Cardiac muscle cell (in vitro differentiated cells and primary cell): ENCODE data around the gene CASZ1. TPM values are rescaled to one million over a fixed set of nuclear protein-coding genes. Genes with fewer than 3 reads are reported as not detected.

Experiments
- DNase-seq, 2 donors: peaks; one replicate each; pipeline versions ENCODE4 v3.0.0 to v3.0.0-alpha.2; 2010 to 2017; ENCODE audit warnings: low read depth in 1 of 2, low spot score in 1 of 2
- H3K27ac ChIP-seq: fragments of 200-600 bp; sonication (generic); 2 replicates; pipeline ENCODE4 v1.5.1; 2016
- H3K27me3 ChIP-seq: fragments of 200-600 bp; sonication (generic); 2 replicates; pipeline ENCODE4 v1.6.0; 2016; ENCODE audit warnings: control low read depth
- H3K36me3 ChIP-seq: fragments of 200-600 bp; sonication (generic); 2 replicates; pipeline ENCODE4 v1.5.1; 2016; ENCODE audit warnings: control low read depth
- H3K4me1 ChIP-seq: fragments of 200-600 bp; sonication (generic); 2 replicates; pipeline ENCODE4 v1.8.1; 2017; ENCODE audit warnings: low read depth, mild to moderate bottlenecking, mixed run types
- H3K4me3 ChIP-seq: fragments of 200-600 bp; sonication (generic); 2 replicates; pipeline ENCODE4 v1.5.1; 2016; ENCODE audit warnings: mild to moderate bottlenecking
- H3K9me3 ChIP-seq: fragments of 200-600 bp; sonication (generic); 2 replicates; pipeline ENCODE4 v1.5.1; 2017; ENCODE audit warnings: low read depth, mild to moderate bottlenecking, control low read depth
- CTCF ChIP-seq: IDR thresholded peaks from 2 replicates; pipeline ENCODE4 v1.5.1; 2012; ENCODE audit warnings: low read depth, mild to moderate bottlenecking, low read length
- polyA plus RNA-seq: library from polyadenylated mRNA; unstranded; fragments of >200 nt; fragmentation: Nextera tagmentation; extraction: Ambion mirVana; gene quantifications from 2 replicates; pipeline ENCODE4 v1.2.1, GENCODE V29; 2016
- total RNA-seq: library from RNA; depleted of rRNA; stranded (reverse); fragments of >200 nt; gene quantifications from 2 replicates; pipeline ENCODE4 v1.2.3, GENCODE V29; 2016

CASZ1 gene
- total and polyA plus RNA-seq, 2 experiments from 2014 or later: 53.5 to 87.3 TPM

GRCh38 chr1:10697621-10698160 lies 98.8 kb downstream of the CASZ1 start:
- TF ChIP-seq CTCF: no peak
- Histone ChIP-seq H3K27me3 (no peaks in the 10 kb centered on the region), H3K36me3 (no peaks in the 10 kb centered on the region), H3K9me3 (no peaks in the 10 kb centered on the region), H3K27ac (no peak overlapping the region), H3K4me1 (peaks cover 23% of the 10 kb centered on the region), H3K4me3 (no peak overlapping the region)
- no peak for DNase-seq

- Histone ChIP-seq H3K27me3 (no peaks in the 10 kb centered on the region), H3K27ac (no peak overlapping the region), H3K36me3 (no peaks in the 10 kb centered on the region), H3K4me1 (peaks cover 25% of the 10 kb centered on the region), H3K9me3 (no peaks in the 10 kb centered on the region), H3K4me3 (no peak overlapping the region)
- no peak for DNase-seq
- no peak for TF ChIP-seq CTCF
Observed at GRCh38 chr1:10696977-10697376, 99.5 kb downstream of the CASZ1 start.

- H3K36me3 ChIP-seq: no peaks in the 10 kb centered on the region
- H3K9me3 ChIP-seq: no peaks in the 10 kb centered on the region
- H3K27ac ChIP-seq: peak overlapping the region; percentile 83
- no peaks in the 10 kb centered on the region for H3K27me3 ChIP-seq
- TF ChIP-seq CTCF: no peak
- peaks cover 21% of the 10 kb centered on the region for H3K4me1 ChIP-seq
- peak; percentile 78 to 95 for DNase-seq
- H3K4me3 ChIP-seq: peak overlapping the region; percentile 40
Observed at GRCh38 chr1:10694633-10695627, 101.5 kb downstream of the CASZ1 start.

DNA sequence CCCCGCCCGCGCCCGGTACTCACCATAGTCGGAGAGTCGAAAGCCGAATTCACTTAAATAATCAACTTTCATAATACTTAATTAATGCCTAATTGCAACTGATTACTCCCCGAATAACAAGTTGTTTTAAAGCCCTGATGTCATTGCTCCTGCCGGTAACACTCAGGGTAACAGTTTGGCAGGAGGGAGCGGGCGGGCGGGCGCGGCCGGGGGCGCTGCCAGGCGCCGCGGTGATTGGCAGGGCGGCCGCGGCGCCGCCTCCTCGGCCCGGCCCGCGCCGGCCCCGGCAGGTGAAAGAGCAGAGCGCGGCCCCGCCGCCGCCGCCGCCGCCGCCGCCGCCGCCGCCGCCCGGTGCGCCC lies 102.2 kb downstream of the CASZ1 start:
- H3K27me3 ChIP-seq: no peaks in the 10 kb centered on the region
- H3K4me1 ChIP-seq: peaks cover 26% of the 10 kb centered on the region
- H3K27ac ChIP-seq: peak overlapping the region; percentile 86
- H3K9me3 ChIP-seq: no peaks in the 10 kb centered on the region
- H3K4me3 ChIP-seq: peak overlapping the region; percentile 73
- DNase-seq: peak in 1 of 2 donors; percentile 26
- H3K36me3 ChIP-seq: no peaks in the 10 kb centered on the region
- no peak for TF ChIP-seq CTCF

GRCh38 chr1:10693497-10694273 lies 102.8 kb downstream of the CASZ1 start:
- no peak for TF ChIP-seq CTCF
- DNase-seq: peak in 1 of 2 donors; percentile 71
- Histone ChIP-seq H3K36me3 (no peaks in the 10 kb centered on the region), H3K27ac (peak overlapping the region; percentile 86), H3K27me3 (no peaks in the 10 kb centered on the region), H3K4me3 (peak overlapping the region; percentile 73), H3K9me3 (no peaks in the 10 kb centered on the region), H3K4me1 (peaks cover 30% of the 10 kb centered on the region)
